GM18498 (cell line): ENCODE measurements around the gene KCNQ4.

Experiments
- ATAC-seq: cut with Tn5 transposase; IDR thresholded peaks from one replicate; pipeline ENCODE4 v1.9.1; 2021; ENCODE audit warnings: mild to moderate bottlenecking, moderate library complexity; ENCODE audit not compliant: unreplicated experiment

KCNQ4 gene

DNA sequence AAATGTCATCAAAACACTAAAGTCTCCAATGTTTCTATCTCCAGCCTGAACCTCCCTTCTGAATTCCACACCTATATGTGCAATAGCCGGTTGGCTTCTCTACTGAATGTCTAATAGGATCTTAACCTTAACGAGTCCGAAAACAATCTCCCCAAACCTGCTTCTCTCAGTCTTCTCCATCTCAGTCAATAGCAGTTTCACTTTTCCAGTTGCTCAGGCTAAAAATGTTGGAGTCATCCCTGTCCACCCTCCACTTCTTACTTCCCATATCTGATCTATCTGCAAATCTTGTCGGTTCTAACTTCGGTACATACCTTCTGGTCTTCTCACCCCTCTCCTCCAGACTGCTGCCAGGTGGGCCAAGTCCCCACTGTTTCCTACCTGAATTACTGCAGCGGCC lies 104.1 kb downstream of the KCNQ4 start:
- ATAC-seq, result no peak
